Fibroblast of lung (primary cell): ENCODE measurements around the gene DENND1A. TPM values are rescaled to one million over a fixed set of nuclear protein-coding genes. Genes with fewer than 3 reads are reported as not detected.

Experiments used
- DNase-seq, 2 donors: peaks; one replicate each; pipeline versions ENCODE4 v3.0.0 to v3.0.0-alpha.2; 2010; ENCODE audit warnings: low read depth in 2 of 2
- H2AFZ ChIP-seq: 2 replicates; pipeline ENCODE4 v1.5.1; 2012; ENCODE audit warnings: low read length, control low read depth, inconsistent platforms
- H3K27ac ChIP-seq: 2 replicates; pipeline ENCODE4 v1.5.1; 2011; ENCODE audit warnings: low read length, control low read depth; ENCODE audit not compliant: insufficient read depth
- H3K27me3 ChIP-seq: 2 replicates; pipeline ENCODE4 v1.5.1; 2011; ENCODE audit warnings: mild to moderate bottlenecking, low read length; ENCODE audit not compliant: control insufficient read depth, insufficient read depth
- H3K36me3 ChIP-seq: 2 replicates; pipeline ENCODE4 v1.5.1; 2011; ENCODE audit warnings: low read length; ENCODE audit not compliant: control insufficient read depth, insufficient read depth
- H3K4me1 ChIP-seq: 2 replicates; pipeline ENCODE4 v1.5.1; 2011; ENCODE audit warnings: low read length; ENCODE audit not compliant: control insufficient read depth, insufficient read depth; ENCODE audit errors: extremely low read depth
- H3K4me2 ChIP-seq: 2 replicates; pipeline ENCODE4 v1.5.1; 2011; ENCODE audit warnings: low read length, control low read depth; ENCODE audit not compliant: insufficient read depth; ENCODE audit errors: extremely low read depth
- H3K4me3 ChIP-seq, 4 experiments: fragments of 200-600 bp in 1 of 4; sonication (generic) in 1 of 4; replicated peaks in 1 of 4; 2 replicates each; pipeline ENCODE4 v1.5.1; 2011 to 2016; ENCODE audit warnings: low read length in 4 of 4, low read depth in 3 of 4, mild to moderate bottlenecking in 3 of 4, control low read depth in 2 of 4, inconsistent platforms in 1 of 4, mixed read lengths in 1 of 4; ENCODE audit not compliant: insufficient read depth in 1 of 4; ENCODE audit errors: control extremely low read depth in 1 of 4
- H3K79me2 ChIP-seq: 2 replicates; pipeline ENCODE4 v1.5.1; 2012; ENCODE audit warnings: mild to moderate bottlenecking, low read length, inconsistent platforms; ENCODE audit not compliant: control insufficient read depth, insufficient read depth
- H3K9ac ChIP-seq: 2 replicates; pipeline ENCODE4 v1.5.1; 2011; ENCODE audit warnings: mild to moderate bottlenecking, low read length, control low read depth; ENCODE audit not compliant: insufficient read depth
- H3K9me3 ChIP-seq: 2 replicates; pipeline ENCODE4 v1.5.1; 2012; ENCODE audit warnings: low read depth, low read length; ENCODE audit not compliant: control insufficient read depth, insufficient read depth
- H4K20me1 ChIP-seq: 2 replicates; pipeline ENCODE4 v1.5.1; 2011; ENCODE audit warnings: low read length; ENCODE audit not compliant: control insufficient read depth, insufficient read depth; ENCODE audit errors: extremely low read depth
- EZH2 ChIP-seq: IDR thresholded peaks from 2 replicates; pipeline ENCODE4 v1.5.1; 2012; ENCODE audit warnings: low read length, control low read depth, mild to moderate bottlenecking; ENCODE audit errors: missing control alignments
- polyA plus RNA-seq, 2 donors: library from polyadenylated mRNA; depleted of rRNA in 1 of 2; stranded (reverse) in 1 of 2; unstranded in 1 of 2; fragments of >200 nt; gene quantifications; 2 replicates each; pipeline ENCODE4 v1.2.1, GENCODE V29; 2011 to 2012; ENCODE audit warnings: missing spikeins in 1 of 2
- total RNA-seq: library from RNA; depleted of rRNA; stranded (reverse); fragments of >200 nt; gene quantifications from 2 replicates; pipeline ENCODE4 v1.2.1, GENCODE V29; 2014
- TF ChIP-seq, protein P1 (sequence below), 2 donors: IDR thresholded peaks in 1 of 2; conservative IDR thresholded peaks in 1 of 2; 1 replicate in 1 of 2; 2 replicates in 1 of 2; pipeline ENCODE4 v1.5.1; 2011 to 2012; ENCODE audit warnings: low read length in 2 of 2, control low read depth in 1 of 2, inconsistent platforms in 1 of 2, low read depth in 1 of 2, mild to moderate bottlenecking in 1 of 2

The DENND1A gene
- total and polyA plus RNA-seq, 2 donors (not counting 1 experiment from before 2014, with no cell fraction given), result 13.0 to 18.3 TPM

DNA sequence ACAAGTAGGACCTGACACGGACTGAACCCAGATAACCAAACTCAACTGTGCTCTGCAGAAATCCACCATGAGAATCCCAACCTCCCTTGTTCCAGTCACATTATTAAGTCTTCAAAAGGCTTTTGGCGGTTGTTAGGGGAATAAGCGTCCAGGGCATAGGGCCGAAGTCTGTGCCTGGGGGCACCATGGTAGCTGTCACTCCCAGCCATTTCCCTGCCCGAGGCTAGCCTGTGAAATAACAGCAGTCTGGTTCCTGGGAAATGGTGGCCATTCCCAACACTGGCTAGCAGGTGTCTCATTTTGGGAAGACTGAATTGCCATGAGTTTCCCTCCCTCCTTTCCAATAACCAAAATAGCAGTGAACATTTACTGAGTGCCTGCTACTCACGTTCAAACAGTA, 451.8 kb downstream of the DENND1A start:
- Histone ChIP-seq H3K4me1 (no peaks in the 10 kb centered on the region), H3K27me3 (no peaks in the 10 kb centered on the region), H4K20me1 (no peaks in the 10 kb centered on the region), H3K36me3 (no peaks in the 10 kb centered on the region), H3K4me3 (no peak overlapping the region), H3K9ac (no peak overlapping the region), H3K9me3 (no peaks in the 10 kb centered on the region), H3K27ac (no peak overlapping the region), H3K4me2 (no peak overlapping the region), H3K79me2 (no peaks in the 10 kb centered on the region), H2AFZ (no peak overlapping the region)
- DNase-seq, result no peak
- TF ChIP-seq, protein P1, sequence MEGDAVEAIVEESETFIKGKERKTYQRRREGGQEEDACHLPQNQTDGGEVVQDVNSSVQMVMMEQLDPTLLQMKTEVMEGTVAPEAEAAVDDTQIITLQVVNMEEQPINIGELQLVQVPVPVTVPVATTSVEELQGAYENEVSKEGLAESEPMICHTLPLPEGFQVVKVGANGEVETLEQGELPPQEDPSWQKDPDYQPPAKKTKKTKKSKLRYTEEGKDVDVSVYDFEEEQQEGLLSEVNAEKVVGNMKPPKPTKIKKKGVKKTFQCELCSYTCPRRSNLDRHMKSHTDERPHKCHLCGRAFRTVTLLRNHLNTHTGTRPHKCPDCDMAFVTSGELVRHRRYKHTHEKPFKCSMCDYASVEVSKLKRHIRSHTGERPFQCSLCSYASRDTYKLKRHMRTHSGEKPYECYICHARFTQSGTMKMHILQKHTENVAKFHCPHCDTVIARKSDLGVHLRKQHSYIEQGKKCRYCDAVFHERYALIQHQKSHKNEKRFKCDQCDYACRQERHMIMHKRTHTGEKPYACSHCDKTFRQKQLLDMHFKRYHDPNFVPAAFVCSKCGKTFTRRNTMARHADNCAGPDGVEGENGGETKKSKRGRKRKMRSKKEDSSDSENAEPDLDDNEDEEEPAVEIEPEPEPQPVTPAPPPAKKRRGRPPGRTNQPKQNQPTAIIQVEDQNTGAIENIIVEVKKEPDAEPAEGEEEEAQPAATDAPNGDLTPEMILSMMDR (conservative IDR thresholded peaks at IDR 0.05 in 1 of 2, IDR thresholded peaks at IDR 0.05 in 1 of 2; ENCODE audit: low read depth in 1 of 2, low read length in 2 of 2), result no peak
- TF ChIP-seq EZH2, result no peak

DNA sequence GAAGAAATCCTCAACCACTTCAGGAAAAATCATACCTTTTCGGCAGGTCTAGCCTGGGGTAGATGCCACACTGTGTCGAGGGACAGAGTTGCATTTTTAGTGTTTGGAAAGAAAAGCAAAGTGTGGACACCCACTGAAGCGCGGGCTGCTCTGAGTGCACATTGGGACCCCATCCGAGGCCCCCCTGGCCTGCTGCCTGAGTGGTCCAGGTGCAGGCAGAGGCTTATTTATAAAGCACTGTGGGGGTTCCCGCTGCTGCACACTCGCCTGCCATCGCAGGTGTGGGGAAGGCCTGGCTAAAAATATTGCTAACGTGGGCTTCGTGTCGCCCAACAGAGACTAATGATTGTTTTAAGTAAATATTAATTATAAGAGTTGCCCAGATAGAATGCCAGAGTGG, 454.5 kb downstream of the DENND1A start:
- no peak overlapping the region for H3K9ac ChIP-seq
- TF ChIP-seq, protein P1 (conservative IDR thresholded peaks at IDR 0.05 in 1 of 2, IDR thresholded peaks at IDR 0.05 in 1 of 2; ENCODE audit: low read depth in 1 of 2, low read length in 2 of 2), result no peak
- no peak for TF ChIP-seq EZH2
- H3K9me3 ChIP-seq, result no peaks in the 10 kb centered on the region
- DNase-seq, result no peak
- H3K4me2 ChIP-seq, result no peak overlapping the region
- no peaks in the 10 kb centered on the region for H4K20me1 ChIP-seq
- no peak overlapping the region for H2AFZ ChIP-seq
- no peak overlapping the region for H3K4me3 ChIP-seq
- no peak overlapping the region for H3K27ac ChIP-seq
- no peaks in the 10 kb centered on the region for H3K36me3 ChIP-seq
- H3K79me2 ChIP-seq, result no peaks in the 10 kb centered on the region
- no peaks in the 10 kb centered on the region for H3K27me3 ChIP-seq
- no peaks in the 10 kb centered on the region for H3K4me1 ChIP-seq

DNA sequence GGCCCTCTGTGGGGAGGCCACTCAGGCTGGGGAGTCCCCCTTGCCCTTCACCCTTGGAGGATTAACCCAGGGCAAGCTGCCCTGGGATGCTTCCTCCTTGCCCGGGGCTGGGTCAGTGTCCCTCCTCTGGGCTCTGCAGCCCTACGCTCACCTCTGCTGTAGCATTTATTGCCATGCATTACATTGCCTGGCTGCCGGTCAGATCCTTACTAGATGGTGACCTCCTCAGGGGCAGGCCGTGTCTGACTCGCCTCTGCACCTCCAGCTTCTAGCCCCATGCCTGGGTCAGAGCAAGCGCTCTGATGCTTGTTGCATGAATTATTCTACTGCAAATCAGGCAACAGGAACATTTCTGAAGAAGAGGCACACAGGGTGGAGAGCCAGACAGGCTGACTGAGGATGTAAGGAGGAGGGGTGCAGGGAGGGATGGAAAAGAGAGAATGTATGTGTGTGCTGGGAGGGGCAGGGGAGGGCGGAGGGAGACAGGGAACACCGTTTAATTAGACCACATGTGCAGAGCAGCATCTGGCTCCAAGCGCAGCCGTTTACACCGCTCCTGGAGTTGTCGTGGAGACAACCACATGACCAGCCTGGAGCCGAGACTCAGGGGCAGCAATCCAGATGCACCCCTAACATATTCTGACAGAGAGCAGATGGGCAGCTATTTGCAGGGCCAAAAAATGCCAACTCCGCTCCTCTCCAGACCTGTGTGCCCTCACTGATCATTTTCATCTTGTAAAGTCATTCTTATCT, 456.9 kb downstream of the DENND1A start:
- H3K79me2 ChIP-seq, result no peaks in the 10 kb centered on the region
- H2AFZ ChIP-seq, result no peak overlapping the region
- H4K20me1 ChIP-seq, result no peaks in the 10 kb centered on the region
- H3K9ac ChIP-seq, result no peak overlapping the region
- no peaks in the 10 kb centered on the region for H3K27me3 ChIP-seq
- H3K4me2 ChIP-seq, result no peak overlapping the region
- H3K4me3 ChIP-seq, result no peak overlapping the region
- no peaks in the 10 kb centered on the region for H3K36me3 ChIP-seq
- DNase-seq, result no peak
- no peak overlapping the region for H3K27ac ChIP-seq
- no peaks in the 10 kb centered on the region for H3K4me1 ChIP-seq
- H3K9me3 ChIP-seq, result no peaks in the 10 kb centered on the region
- TF ChIP-seq EZH2, result no peak
- TF ChIP-seq, protein P1 (conservative IDR thresholded peaks at IDR 0.05 in 1 of 2, IDR thresholded peaks at IDR 0.05 in 1 of 2; ENCODE audit: low read depth in 1 of 2, low read length in 2 of 2), result no peak
